A549 (cell line): ENCODE measurements around the gene YTHDC2. TPM values are rescaled to one million over a fixed set of nuclear protein-coding genes. Genes with fewer than 3 reads are reported as not detected.

Source experiments
- ATAC-seq, 2 experiments: fragments of 200-7000 bp in 1 of 2; fragments of >200 bp in 1 of 2; cut with Nextera tagmentation in 1 of 2; cut with Tn5 transposase in 1 of 2; 3 replicates each; pipeline versions ENCODE4 v1.8.0 to v1.9.1; 2018 to 2020; ENCODE audit warnings: mild to moderate bottlenecking in 1 of 2, moderate library complexity in 1 of 2
- CTCF ChIA-PET: fragments of 300-600 bp; sonication (Branson Sonifier 250); formaldehyde crosslinking; extraction: SDS; loops from one replicate; lab custom pipeline; 2021; ENCODE audit warnings: antibody characterized with exemption, inconsistent platforms; lab: Yijun Ruan, JAX
- POLR2A ChIA-PET: fragments of 350-600 bp; formaldehyde crosslinking; extraction: SDS; loops from one replicate; lab custom pipeline; 2021; ENCODE audit warnings: antibody characterized with exemption, inconsistent platforms; lab: Yijun Ruan, JAX
- DNase-seq, 2 experiments: peaks; one replicate each; pipeline versions ENCODE4 v3.0.0 to v3.0.0-alpha.2; 2011 to 2016; ENCODE audit warnings: low read depth in 1 of 2, low spot score in 1 of 2
- FAIRE-seq: peaks from 2 replicates; lab custom pipeline; 2011; peaks lifted over from hg19 to GRCh38; lab: Jason Lieb, UNC
- H3K27ac ChIP-seq, 2 experiments: fragments of >200 bp; sonication (Bioruptor Twin); formaldehyde crosslinking; 3 replicates each; pipeline ENCODE4 v1.5.1; 2016 to 2017
- H3K4me1 ChIP-seq: fragments of >200 bp; sonication (Bioruptor Twin); formaldehyde crosslinking; 3 replicates; pipeline ENCODE4 v1.6.1; 2016
- H3K4me2 ChIP-seq: fragments of >200 bp; sonication (Bioruptor Twin); formaldehyde crosslinking; 3 replicates; pipeline ENCODE4 v1.6.1; 2016
- H3K4me3 ChIP-seq: fragments of >200 bp; sonication (Bioruptor Twin); formaldehyde crosslinking; 3 replicates; pipeline ENCODE4 v1.5.1; 2016
- H3K9me3 ChIP-seq: fragments of >200 bp; sonication (Bioruptor Twin); formaldehyde crosslinking; 3 replicates; pipeline ENCODE4 v1.6.1; 2016
- BHLHE40 ChIP-seq: IDR thresholded peaks from 2 replicates; pipeline ENCODE4 v1.6.1; 2012; ENCODE audit warnings: low read depth, low read length, inconsistent platforms
- CBX2 ChIP-seq: fragments of 200-600 bp; sonication (generic); IDR thresholded peaks from 2 replicates; pipeline ENCODE4 v1.6.1; 2016; ENCODE audit warnings: low read depth, mild to moderate bottlenecking, borderline replicate concordance
- CBX8 ChIP-seq: fragments of 200-600 bp; sonication (generic); IDR thresholded peaks from 2 replicates; pipeline ENCODE4 v1.6.1; 2016
- CEBPB ChIP-seq, 2 experiments: fragments of >200 bp in 1 of 2; sonication (Bioruptor Twin) in 1 of 2; formaldehyde crosslinking in 1 of 2; IDR thresholded peaks; 2 replicates each; pipeline ENCODE4 v1.6.1; 2012 to 2016
- CHD2 ChIP-seq: fragments of 150-350 bp; IDR thresholded peaks from 2 replicates; pipeline ENCODE4 v1.6.1; 2014; ENCODE audit warnings: low read length; ENCODE audit not compliant: partially characterized antibody
- CHD4 ChIP-seq: fragments of 200-600 bp; sonication (generic); IDR thresholded peaks from 2 replicates; pipeline ENCODE4 v1.6.1; 2016; ENCODE audit warnings: antibody characterized with exemption, mild to moderate bottlenecking, borderline replicate concordance
- E2F6 ChIP-seq: IDR thresholded peaks from 2 replicates; pipeline ENCODE4 v1.6.1; 2012; ENCODE audit warnings: low read depth, borderline replicate concordance
- HDAC2 ChIP-seq: fragments of 200-600 bp; sonication (generic); IDR thresholded peaks from 2 replicates; pipeline ENCODE4 v1.6.1; 2016
- HES2 ChIP-seq: fragments of >200 bp; sonication (Bioruptor Twin); formaldehyde crosslinking; IDR thresholded peaks from 2 replicates; pipeline ENCODE4 v1.6.1; 2016
- HMGXB4 ChIP-seq: fragments of 250-450 bp; sonication (Bioruptor Pico); IDR thresholded peaks from 2 replicates; pipeline ENCODE4 v1.5.0; 2021; ENCODE audit warnings: mild to moderate bottlenecking, moderate library complexity, borderline replicate concordance
- JUNB ChIP-seq: fragments of >200 bp; sonication (Bioruptor Twin); formaldehyde crosslinking; IDR thresholded peaks from 2 replicates; pipeline ENCODE4 v1.6.1; 2016
- MAFK ChIP-seq: fragments of 450-650 bp; IDR thresholded peaks from 2 replicates; pipeline ENCODE4 v1.6.1; 2014; ENCODE audit not compliant: partially characterized antibody
- MYC ChIP-seq: IDR thresholded peaks from 2 replicates; pipeline ENCODE4 v1.6.1; 2012; ENCODE audit warnings: mild to moderate bottlenecking, inconsistent platforms, low read length, improper control_type of control experiment, borderline replicate concordance
- PHF8 ChIP-seq: fragments of 200-600 bp; sonication (generic); IDR thresholded peaks from 2 replicates; pipeline ENCODE4 v1.6.1; 2016; ENCODE audit warnings: low read depth, mild to moderate bottlenecking, antibody characterized with exemption, moderate library complexity, borderline replicate concordance
- RAD21 ChIP-seq, 2 experiments: fragments of >200 bp in 1 of 2; sonication (Bioruptor Twin) in 1 of 2; formaldehyde crosslinking in 1 of 2; IDR thresholded peaks in 1 of 2; conservative IDR thresholded peaks in 1 of 2; 2 replicates in 1 of 2; 3 replicates in 1 of 2; pipeline ENCODE4 v1.6.1; 2012 to 2018; ENCODE audit warnings: inconsistent platforms in 1 of 2
- RARB ChIP-seq: fragments of 250-450 bp; sonication (Bioruptor Pico); IDR thresholded peaks from 2 replicates; pipeline ENCODE4 v1.8.0; 2021; ENCODE audit warnings: mild to moderate bottlenecking, moderate library complexity
- RNF2 ChIP-seq: fragments of 200-600 bp; sonication (generic); IDR thresholded peaks from 2 replicates; pipeline ENCODE4 v1.6.1; 2016; ENCODE audit warnings: low read depth, mild to moderate bottlenecking, antibody characterized with exemption, moderate library complexity, borderline replicate concordance
- SMC3 ChIP-seq: fragments of >200 bp; sonication (Bioruptor Twin); formaldehyde crosslinking; IDR thresholded peaks from 3 replicates; pipeline ENCODE4 v1.6.1; 2018; ENCODE audit warnings: inconsistent platforms
- USF2 ChIP-seq: fragments of 450-650 bp; IDR thresholded peaks from 2 replicates; pipeline ENCODE4 v1.6.1; 2014; ENCODE audit warnings: antibody characterized with exemption
- ZFP36 ChIP-seq: fragments of 450-650 bp; IDR thresholded peaks from 2 replicates; pipeline ENCODE4 v1.6.1; 2014; ENCODE audit warnings: borderline replicate concordance; ENCODE audit not compliant: partially characterized antibody
- ZNF302 ChIP-seq: fragments of 250-450 bp; sonication (Bioruptor Pico); IDR thresholded peaks from 2 replicates; pipeline ENCODE4 v1.9.0; 2021; ENCODE audit warnings: inconsistent platforms, mild to moderate bottlenecking, moderate library complexity
- ZSCAN20 ChIP-seq: fragments of 250-450 bp; sonication (Bioruptor Pico); IDR thresholded peaks from 2 replicates; pipeline ENCODE4 v1.8.0; 2022; ENCODE audit warnings: mild to moderate bottlenecking, moderate library complexity
- WGBS: methylation state at CpG from one replicate; pipeline ENCODE4 v1.1.6; 2017; ENCODE audit errors: missing lambda C conversion rate; 5-methylcytosine and 5-hydroxymethylcytosine counted together
- polyA plus RNA-seq, 4 experiments: library from polyadenylated mRNA; depleted of rRNA in 3 of 4; stranded (reverse); fragments of >200 nt; fragmentation: RNase III in 1 of 4; extraction: RNeasy Plus Mini Kit Qiagen cat#74134 plus additional on column Dnase treatment in 1 of 4; gene quantifications; 2 replicates in 3 of 4; 3 replicates in 1 of 4; pipeline ENCODE4 v1.2.3, GENCODE V29; 2011 to 2017
- TF ChIP-seq, protein P1 (sequence below): fragments of 250-450 bp; sonication (Bioruptor Pico); IDR thresholded peaks from 2 replicates; pipeline ENCODE4 v1.5.0; 2020; ENCODE audit warnings: low read depth, mild to moderate bottlenecking, moderate library complexity

The YTHDC2 gene
- polyA plus RNA-seq, 2 of the 4 experiments (the other 2 are of a cell fraction), result 16.4 to 19.0 TPM

DNA sequence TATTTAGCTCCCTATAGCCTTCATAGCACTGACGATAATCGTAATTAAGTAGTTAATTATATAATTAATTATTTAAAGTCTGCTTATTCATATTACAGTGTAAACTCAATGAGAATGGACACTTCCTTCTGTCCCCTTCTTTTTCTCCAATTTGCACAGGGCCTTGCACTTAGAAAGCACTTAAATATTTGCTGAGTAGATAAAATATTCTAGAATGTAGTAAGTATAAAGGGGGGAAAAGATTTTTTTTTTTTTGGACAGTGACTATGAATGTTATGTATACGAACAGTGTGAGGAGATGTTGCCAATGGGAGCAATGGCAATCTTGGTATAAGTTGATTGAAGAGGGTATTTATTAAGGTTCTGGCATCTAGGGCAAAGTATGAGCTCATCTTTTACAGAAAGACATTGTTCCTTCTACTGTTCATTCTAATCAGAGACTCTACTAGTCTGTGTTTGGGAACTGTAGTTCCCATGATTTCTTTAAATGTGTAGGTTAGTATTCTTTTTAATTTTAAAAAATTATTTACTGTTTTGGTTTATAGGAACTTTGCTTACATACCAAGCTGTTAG, 49.4 kb downstream of the YTHDC2 start:
- TF ChIP-seq CHD4 (no peak), MAFK (peak; percentile 53)
- WGBS, result 90% methylated on average over 3 of the region's 3 CpGs
- FAIRE-seq (no peak), DNase-seq (no peak), ATAC-seq (no peak)
- POLR2A ChIA-PET, result interaction anchor here (0.7 kb wide), 1 partner anchor 10 kb away, joined by 3 read pairs; no protein-coding TSS in a partner anchor
- Histone ChIP-seq H3K9me3 (no peaks in the 10 kb centered on the region), H3K4me1 (no peaks in the 10 kb centered on the region), H3K4me2 (no peak overlapping the region), H3K4me3 (no peak overlapping the region), H3K27ac (no peak overlapping the region)
- CTCF ChIA-PET, result interaction anchor here (1.1 to 1.2 kb wide), 2 partner anchors 69 to 1388 kb away, joined by 3 read pairs; no protein-coding TSS in a partner anchor

GRCh38 chr5:113569396-113569795, 55.9 kb downstream of the YTHDC2 start:
- H3K4me3 ChIP-seq, result no peak overlapping the region
- ATAC-seq, result no peak
- 94% methylated on average over 5 of the region's 5 CpGs for WGBS
- POLR2A ChIA-PET, result no interaction called here
- CTCF ChIA-PET, result no interaction called here
- no peak overlapping the region for H3K4me2 ChIP-seq
- H3K27ac ChIP-seq, result no peak overlapping the region
- TF ChIP-seq USF2 (no peak), E2F6 (no peak), HES2 (no peak), BHLHE40 (no peak), ZNF302 (CRISPR knock-in tag) (no peak), CEBPB (IDR thresholded peaks at IDR 0.05) (no peak), MYC (no peak)
- TF ChIP-seq, protein P1, sequence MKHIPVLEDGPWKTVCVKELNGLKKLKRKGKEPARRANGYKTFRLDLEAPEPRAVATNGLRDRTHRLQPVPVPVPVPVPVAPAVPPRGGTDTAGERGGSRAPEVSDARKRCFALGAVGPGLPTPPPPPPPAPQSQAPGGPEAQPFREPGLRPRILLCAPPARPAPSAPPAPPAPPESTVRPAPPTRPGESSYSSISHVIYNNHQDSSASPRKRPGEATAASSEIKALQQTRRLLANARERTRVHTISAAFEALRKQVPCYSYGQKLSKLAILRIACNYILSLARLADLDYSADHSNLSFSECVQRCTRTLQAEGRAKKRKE (CRISPR knock-in tag), result no peak
- no peak for DNase-seq
- no peaks in the 10 kb centered on the region for H3K9me3 ChIP-seq
- H3K4me1 ChIP-seq, result no peaks in the 10 kb centered on the region
- peak; percentile 36 for FAIRE-seq

GRCh38 chr5:113572716-113573115, 59.2 kb downstream of the YTHDC2 start:
- 94% methylated on average over 2 of the region's 2 CpGs for WGBS
- DNase-seq (no peak), FAIRE-seq (no peak), ATAC-seq (no peak)
- H3K4me1 ChIP-seq, result no peaks in the 10 kb centered on the region
- no peak overlapping the region for H3K27ac ChIP-seq
- H3K9me3 ChIP-seq, result no peaks in the 10 kb centered on the region
- POLR2A ChIA-PET, result interaction anchor here (0.6 kb wide), 1 partner anchor 10 kb away, joined by 3 read pairs; no protein-coding TSS in a partner anchor
- no peak overlapping the region for H3K4me2 ChIP-seq
- CTCF ChIA-PET, result interaction anchor here (0.8 to 1.5 kb wide), 2 partner anchors 38 to 40 kb away, joined by 3 read pairs; no protein-coding TSS in a partner anchor
- TF ChIP-seq ZSCAN20 (no peak), CHD2 (no peak), SMC3 (no peak), CBX8 (no peak), PHF8 (no peak), RNF2 (no peak), CBX2 (no peak), MYC (no peak), JUNB (no peak), HDAC2 (no peak), RARB (CRISPR knock-in tag) (no peak), MAFK (no peak), ZNF302 (CRISPR knock-in tag) (no peak), ZFP36 (no peak), USF2 (no peak), HMGXB4 (CRISPR knock-in tag) (no peak), RAD21 (conservative IDR thresholded peaks at IDR 0.05 in 1 of 2, IDR thresholded peaks at IDR 0.05 in 1 of 2) (no peak)
- H3K4me3 ChIP-seq, result no peak overlapping the region
